Measurements from ENCODE around the gene EPHB2.

The EPHB2 gene

GRCh38 chr1:22781483-22781882 is 70.8 kb downstream of the EPHB2 start:
- no peak for DNase-seq (ENCODE audit: low spot score)

- no peak for DNase-seq (ENCODE audit: low spot score)
These were observed 71.8 kb downstream of the EPHB2 start for GRCh38 chr1:22782406-22782805.

GRCh38 chr1:22784317-22784716 is 73.7 kb downstream of the EPHB2 start:
- DNase-seq (ENCODE audit: low spot score): no peak

- DNase-seq (ENCODE audit: low spot score): no peak
These were observed 74.1 kb downstream of the EPHB2 start for GRCh38 chr1:22784737-22785136.

- no peak for DNase-seq (ENCODE audit: low spot score)
These were observed 75.5 kb downstream of the EPHB2 start for GRCh38 chr1:22786101-22786500.

GRCh38 chr1:22786719-22787489 is 76.3 kb downstream of the EPHB2 start:
- no peak for DNase-seq (ENCODE audit: low spot score)

- DNase-seq (ENCODE audit: low spot score): no peak
These were observed 77.0 kb downstream of the EPHB2 start for GRCh38 chr1:22787636-22788035.

- no peak for DNase-seq (ENCODE audit: low spot score)
These were observed 77.6 kb downstream of the EPHB2 start for GRCh38 chr1:22788254-22788661.

- no peak for DNase-seq (ENCODE audit: low spot score)
These were observed 78.8 kb downstream of the EPHB2 start for GRCh38 chr1:22789356-22789994.

- no peak for DNase-seq (ENCODE audit: low spot score)
These were observed 79.8 kb downstream of the EPHB2 start for GRCh38 chr1:22790232-22791008.

- DNase-seq (ENCODE audit: low spot score): no peak
These were observed 81.2 kb downstream of the EPHB2 start for GRCh38 chr1:22791831-22792347.

- DNase-seq (ENCODE audit: low spot score): no peak
These were observed 81.9 kb downstream of the EPHB2 start for GRCh38 chr1:22792396-22793160.

- no peak for DNase-seq (ENCODE audit: low spot score)
These were observed 83.0 kb downstream of the EPHB2 start for GRCh38 chr1:22793647-22794046.

- DNase-seq (ENCODE audit: low spot score): no peak
These were observed 84.2 kb downstream of the EPHB2 start for GRCh38 chr1:22794647-22795365.

- no peak for DNase-seq (ENCODE audit: low spot score)
These were observed 84.7 kb downstream of the EPHB2 start for GRCh38 chr1:22795366-22795714.

- DNase-seq (ENCODE audit: low spot score): no peak
These were observed 86.0 kb downstream of the EPHB2 start for GRCh38 chr1:22796642-22797041.

- no peak for DNase-seq (ENCODE audit: low spot score)
These were observed 87.4 kb downstream of the EPHB2 start for GRCh38 chr1:22798083-22798482.

- DNase-seq (ENCODE audit: low spot score): no peak
These were observed 89.3 kb downstream of the EPHB2 start for GRCh38 chr1:22799971-22800370.

GRCh38 chr1:22800629-22801028 is 90.0 kb downstream of the EPHB2 start:
- no peak for DNase-seq (ENCODE audit: low spot score)

- no peak for DNase-seq (ENCODE audit: low spot score)
These were observed 90.7 kb downstream of the EPHB2 start for GRCh38 chr1:22801347-22801746.

GRCh38 chr1:22801761-22802160 is 91.1 kb downstream of the EPHB2 start:
- DNase-seq (ENCODE audit: low spot score): no peak
